ENCODE results near the gene DDX47.
"Not testable (repeated sequence)": the region's sequence is repeated elsewhere in the genome, so short reads cannot be mapped to it uniquely, and the experiment has no call there.

DDX47 gene

GRCh38 chr12:12823811-12824210 lies 10.7 kb downstream of the DDX47 start:
- no peak for TF ChIP-seq CTCF (conservative IDR thresholded peaks at IDR 0.05)
- no peak overlapping the region for H3K27ac ChIP-seq

- no peak overlapping the region for H3K27ac ChIP-seq
- no peak for TF ChIP-seq CTCF (conservative IDR thresholded peaks at IDR 0.05)
Observed at GRCh38 chr12:12835378-12836146, 22.4 kb downstream of the DDX47 start.

GRCh38 chr12:12836571-12836970 lies 23.4 kb downstream of the DDX47 start:
- no peak overlapping the region for H3K27ac ChIP-seq
- TF ChIP-seq CTCF (conservative IDR thresholded peaks at IDR 0.05) = no peak

GRCh38 chr12:12837025-12837812 lies 24.1 kb downstream of the DDX47 start:
- no peak overlapping the region for H3K27ac ChIP-seq
- TF ChIP-seq CTCF (conservative IDR thresholded peaks at IDR 0.05) = peak; percentile 84

- TF ChIP-seq CTCF (conservative IDR thresholded peaks at IDR 0.05) = no peak
- no peak overlapping the region for H3K27ac ChIP-seq
Observed at GRCh38 chr12:12837813-12838153, 24.6 kb downstream of the DDX47 start.

GRCh38 chr12:12839003-12839395 lies 25.9 kb downstream of the DDX47 start:
- H3K27ac ChIP-seq = no peak overlapping the region
- no peak for TF ChIP-seq CTCF (conservative IDR thresholded peaks at IDR 0.05)

- not testable (repeated sequence) for H3K27ac ChIP-seq
Observed at GRCh38 chr12:12839439-12839838, 26.3 kb downstream of the DDX47 start.
